GM23248 (cell line): ENCODE results near the gene PPL.

ENCODE experiments used
- EZH2 ChIP-seq: fragments of 200-600 bp; sonication (generic); IDR thresholded peaks from 2 replicates; pipeline ENCODE4 v1.6.1; 2018; ENCODE audit warnings: antibody characterized with exemption, mild to moderate bottlenecking; ENCODE audit not compliant: insufficient read depth, poor library complexity, severe bottlenecking
- EZH2phosphoT487 ChIP-seq: fragments of 200-600 bp; sonication (generic); IDR thresholded peaks from 2 replicates; pipeline ENCODE4 v1.6.1; 2018; ENCODE audit warnings: antibody characterized with exemption, moderate library complexity, mild to moderate bottlenecking, low read depth; ENCODE audit not compliant: insufficient read depth

DNA sequence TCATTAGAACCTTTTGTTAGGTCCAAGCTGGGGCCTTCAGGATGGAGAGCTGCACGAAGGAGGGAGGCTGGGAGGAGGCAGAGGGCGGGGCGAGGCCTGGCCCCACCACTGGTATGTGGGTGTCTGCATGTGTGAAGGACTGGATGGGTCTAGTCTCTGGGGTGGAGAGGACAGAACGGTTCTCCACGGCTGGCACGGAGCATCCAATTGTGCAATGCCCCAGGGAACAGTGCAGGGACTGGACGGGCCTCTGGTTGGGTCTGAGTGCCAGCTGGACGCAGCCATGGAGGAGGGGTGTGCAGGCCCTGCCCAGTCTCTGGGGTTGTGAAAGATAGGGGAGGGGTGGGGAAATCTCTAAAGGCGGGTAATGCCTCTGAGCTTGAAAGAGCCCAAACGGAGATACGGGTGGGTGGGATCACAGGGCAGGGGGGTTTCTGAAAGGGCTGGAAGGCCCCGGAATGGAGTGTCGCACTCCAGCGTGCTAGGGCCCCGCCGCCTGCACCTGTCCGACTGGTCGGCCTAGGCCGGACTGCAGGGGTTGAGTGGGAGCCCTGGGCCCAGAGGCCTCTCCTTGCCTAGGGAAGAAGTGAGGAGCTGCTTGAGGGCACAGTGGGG, 1.6 kb downstream of the PPL start:
- TF ChIP-seq EZH2 (no peak), EZH2phosphoT487 (no peak)
